Measurements from ENCODE around the gene ST6GALNAC4.

Gene ST6GALNAC4

GRCh38 chr9:127916720-127917581 is at the start of gene ST6GALNAC4:
ST6GALNAC4 (minus strand) TSS chr9:127917041; CDS start chr9:127916419, 622 bp downstream.
- peak; percentile 80 for DNase-seq (ENCODE audit: insufficient read length, low spot score)
- FAIRE-seq = peak; percentile 70

- no peak for DNase-seq (ENCODE audit: insufficient read length, low spot score)
- FAIRE-seq = no peak
These were observed 49.1 kb upstream of the ST6GALNAC4 start for GRCh38 chr9:127965953-127966352.

GRCh38 chr9:127963359-127964064 is 46.7 kb upstream of the ST6GALNAC4 start:
- DNase-seq (ENCODE audit: insufficient read length, low spot score) (no peak), FAIRE-seq (no peak)

- FAIRE-seq (no peak), DNase-seq (ENCODE audit: insufficient read length, low spot score) (no peak)
These were observed 46.2 kb upstream of the ST6GALNAC4 start for GRCh38 chr9:127963041-127963358.

GRCh38 chr9:127962278-127962677 is 45.4 kb upstream of the ST6GALNAC4 start:
- DNase-seq (ENCODE audit: insufficient read length, low spot score) = no peak
- FAIRE-seq = no peak

GRCh38 chr9:127961613-127962155 is 44.8 kb upstream of the ST6GALNAC4 start:
- no peak for FAIRE-seq
- DNase-seq (ENCODE audit: insufficient read length, low spot score) = no peak

- DNase-seq (ENCODE audit: insufficient read length, low spot score) = no peak
- no peak for FAIRE-seq
These were observed 44.3 kb upstream of the ST6GALNAC4 start for GRCh38 chr9:127961155-127961490.

GRCh38 chr9:127960410-127961154 is 43.7 kb upstream of the ST6GALNAC4 start:
- no peak for FAIRE-seq
- no peak for DNase-seq (ENCODE audit: insufficient read length, low spot score)

- FAIRE-seq (no peak), DNase-seq (ENCODE audit: insufficient read length, low spot score) (no peak)
These were observed 43.1 kb upstream of the ST6GALNAC4 start for GRCh38 chr9:127959841-127960409.

- DNase-seq (ENCODE audit: insufficient read length, low spot score) (no peak), FAIRE-seq (no peak)
These were observed 42.6 kb upstream of the ST6GALNAC4 start for GRCh38 chr9:127959398-127959797.

- no peak for DNase-seq (ENCODE audit: insufficient read length, low spot score)
- no peak for FAIRE-seq
These were observed 41.9 kb upstream of the ST6GALNAC4 start for GRCh38 chr9:127958728-127959127.

- FAIRE-seq = peak; percentile 77
- DNase-seq (ENCODE audit: insufficient read length, low spot score) = peak; percentile 83
These were observed 38.6 kb upstream of the ST6GALNAC4 start for GRCh38 chr9:127955294-127956015.

GRCh38 chr9:127954831-127955293 is 38.0 kb upstream of the ST6GALNAC4 start:
- FAIRE-seq (no peak), DNase-seq (ENCODE audit: insufficient read length, low spot score) (no peak)

GRCh38 chr9:127953768-127954505 is 37.1 kb upstream of the ST6GALNAC4 start:
- no peak for DNase-seq (ENCODE audit: insufficient read length, low spot score)

GRCh38 chr9:127953154-127953553 is 36.3 kb upstream of the ST6GALNAC4 start:
- FAIRE-seq (no peak), DNase-seq (ENCODE audit: insufficient read length, low spot score) (no peak)

More at GRCh38 chr9:127953768-127954505, 37.1 kb upstream of the ST6GALNAC4 start:
- FAIRE-seq = no peak

- FAIRE-seq (no peak), DNase-seq (ENCODE audit: insufficient read length, low spot score) (no peak)
These were observed 33.9 kb upstream of the ST6GALNAC4 start for GRCh38 chr9:127950513-127951289.

GRCh38 chr9:127949827-127950512 is 33.1 kb upstream of the ST6GALNAC4 start:
- DNase-seq (ENCODE audit: insufficient read length, low spot score) (no peak), FAIRE-seq (no peak)

Data from GM19239 (cell line).